Fibroblast of gingiva (primary cell): ENCODE data around the gene MST1.

ENCODE experiments used
- DNase-seq: peaks from one replicate; pipeline ENCODE4 v3.0.0-alpha.2; 2011; ENCODE audit warnings: low read depth

The MST1 gene

GRCh38 chr3:49689046-49689907, at the start of gene MST1, which contains the start of gene RNF123:
MST1 (minus strand) TSS chr3:49689474; CDS start chr3:49688691, 783 bp downstream.
RNF123 (plus strand) TSS chr3:49689557; CDS start chr3:49691166, 1,609 bp downstream.
- DNase-seq, result peak; percentile 89

DNA sequence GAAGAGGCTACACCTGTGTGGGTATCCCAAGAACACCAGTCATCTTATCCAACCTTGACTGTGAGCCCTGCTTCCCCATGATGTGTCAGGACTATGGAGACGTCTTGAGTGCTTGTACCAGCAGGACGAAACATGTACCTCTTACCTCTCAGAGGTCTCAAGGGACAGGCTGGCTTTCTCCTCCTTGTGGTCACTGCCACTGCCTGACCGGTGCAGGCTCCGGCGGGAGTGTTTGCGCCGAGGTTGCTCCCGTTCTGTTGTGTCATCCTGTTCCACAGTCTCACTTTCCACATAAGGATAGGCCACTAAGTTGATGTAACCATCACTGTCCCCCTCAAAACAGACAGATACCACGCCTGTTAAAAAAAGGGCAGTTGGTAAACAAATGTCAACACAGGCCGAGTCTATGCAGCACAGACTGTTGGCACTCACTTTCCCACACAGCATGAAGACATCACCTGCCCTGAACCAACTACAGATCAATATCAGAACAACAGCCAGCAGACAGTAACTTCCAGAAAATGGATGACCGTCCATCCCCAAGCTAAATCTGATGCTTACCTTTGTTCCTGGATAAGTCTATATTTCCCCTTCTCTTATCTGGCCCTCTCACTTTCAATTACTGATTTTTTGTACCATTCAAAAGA, 48.9 kb upstream of the MST1 start:
- no peak for DNase-seq

- DNase-seq, result no peak
Observed at GRCh38 chr3:49734752-49735151, 45.5 kb upstream of the MST1 start.

- DNase-seq, result no peak
Observed at GRCh38 chr3:49733551-49733950, 44.3 kb upstream of the MST1 start.

- DNase-seq, result no peak
Observed at GRCh38 chr3:49732597-49732996, 43.3 kb upstream of the MST1 start.

- DNase-seq, result no peak
Observed at GRCh38 chr3:49729966-49730609, 40.8 kb upstream of the MST1 start.

DNA sequence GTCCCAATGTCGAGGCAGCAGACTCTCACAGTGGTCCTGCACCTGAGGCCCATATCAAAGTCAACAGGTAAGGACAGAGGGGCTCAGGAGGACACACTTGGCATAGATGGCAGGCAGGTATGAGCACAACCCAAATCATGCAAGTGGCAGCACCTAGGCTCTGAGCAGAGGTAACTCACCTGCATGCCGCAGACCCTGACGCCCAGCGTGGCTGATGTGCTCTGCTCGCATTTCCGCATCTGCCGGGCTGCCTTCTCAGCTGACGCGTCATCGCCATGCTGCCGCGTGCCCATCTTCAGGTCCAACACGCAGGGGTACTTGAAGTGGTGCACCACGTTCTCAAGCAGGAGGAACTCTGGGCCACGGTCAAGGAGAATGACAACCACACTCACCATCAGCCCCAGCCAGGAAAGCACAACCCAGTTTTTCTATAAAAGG, 38.7 kb upstream of the MST1 start:
- DNase-seq, result no peak

DNA sequence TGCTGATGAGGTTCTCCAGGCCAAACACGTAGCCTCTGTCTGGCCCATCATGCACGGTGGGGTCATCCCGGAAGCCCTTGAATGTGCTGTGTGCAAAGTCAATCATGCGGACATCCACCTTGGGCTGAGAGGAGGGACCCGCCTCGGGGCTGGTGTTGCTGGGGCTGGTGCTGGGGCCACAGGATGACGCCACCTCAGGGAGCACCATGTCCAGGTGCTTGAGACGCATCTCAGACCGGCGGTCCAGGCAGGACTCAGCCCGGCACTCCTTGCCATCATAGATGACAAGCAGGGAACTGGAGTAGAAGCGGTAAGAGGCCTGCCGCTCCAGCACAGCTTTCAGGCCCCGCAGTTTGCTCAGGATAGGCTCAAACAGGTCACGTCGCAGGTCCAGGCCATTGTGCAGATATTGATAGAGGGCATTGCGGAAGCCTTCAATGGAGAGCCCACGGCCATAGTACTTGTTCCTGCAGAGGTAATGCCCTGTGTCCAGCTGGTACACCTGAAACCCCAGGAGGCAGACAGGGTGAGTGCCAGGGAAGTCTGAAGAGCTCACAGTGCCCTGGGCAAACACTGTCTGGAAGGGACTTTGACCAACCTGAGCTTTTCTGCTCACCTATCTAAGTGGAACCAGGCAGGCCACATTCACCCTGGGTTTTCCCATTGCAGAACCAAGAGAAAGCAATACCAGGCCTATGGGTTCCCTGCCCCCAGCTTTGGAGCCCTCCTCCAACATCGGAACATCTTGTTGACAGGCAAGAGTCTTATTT, 38.1 kb upstream of the MST1 start:
- no peak for DNase-seq

DNA sequence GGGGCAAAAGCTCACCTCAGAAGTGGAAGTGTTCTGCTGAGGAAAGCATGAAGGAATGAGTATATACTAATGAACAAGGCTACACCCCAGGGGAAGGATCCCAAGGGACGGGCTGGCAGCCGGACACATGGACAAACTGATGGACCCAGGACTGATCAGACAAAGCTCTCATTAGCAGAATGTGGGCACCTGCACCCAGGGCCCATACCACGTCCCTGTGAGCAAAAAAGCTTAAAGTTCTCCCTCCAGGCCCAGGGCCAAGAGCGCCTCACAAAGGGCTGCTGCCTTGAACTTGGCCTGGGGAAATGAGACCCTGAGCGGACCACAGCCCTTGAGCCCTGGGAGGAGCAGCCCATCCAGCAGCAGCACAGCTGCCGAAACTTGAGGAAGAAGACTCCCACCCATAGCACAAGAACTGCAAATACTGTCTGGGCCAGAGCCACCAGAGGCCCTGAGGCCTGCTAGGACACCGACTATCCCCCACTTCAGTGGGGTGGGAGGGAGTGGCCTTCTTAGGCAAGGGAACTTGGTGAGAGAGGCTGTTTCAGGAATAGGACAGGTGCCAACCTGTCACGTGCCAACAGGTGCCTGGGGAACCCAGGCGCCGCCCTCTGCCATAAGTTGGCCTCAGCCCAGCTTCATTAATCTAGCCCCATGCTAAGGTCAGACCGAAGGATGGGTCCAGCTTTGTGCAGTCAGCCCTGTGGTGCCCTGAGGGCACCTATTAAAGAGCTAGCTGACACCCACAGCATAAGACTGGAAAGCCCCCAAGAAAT, 36.8 kb upstream of the MST1 start:
- DNase-seq, result no peak

GRCh38 chr3:49724586-49724985, 35.3 kb upstream of the MST1 start:
- DNase-seq, result no peak

DNA sequence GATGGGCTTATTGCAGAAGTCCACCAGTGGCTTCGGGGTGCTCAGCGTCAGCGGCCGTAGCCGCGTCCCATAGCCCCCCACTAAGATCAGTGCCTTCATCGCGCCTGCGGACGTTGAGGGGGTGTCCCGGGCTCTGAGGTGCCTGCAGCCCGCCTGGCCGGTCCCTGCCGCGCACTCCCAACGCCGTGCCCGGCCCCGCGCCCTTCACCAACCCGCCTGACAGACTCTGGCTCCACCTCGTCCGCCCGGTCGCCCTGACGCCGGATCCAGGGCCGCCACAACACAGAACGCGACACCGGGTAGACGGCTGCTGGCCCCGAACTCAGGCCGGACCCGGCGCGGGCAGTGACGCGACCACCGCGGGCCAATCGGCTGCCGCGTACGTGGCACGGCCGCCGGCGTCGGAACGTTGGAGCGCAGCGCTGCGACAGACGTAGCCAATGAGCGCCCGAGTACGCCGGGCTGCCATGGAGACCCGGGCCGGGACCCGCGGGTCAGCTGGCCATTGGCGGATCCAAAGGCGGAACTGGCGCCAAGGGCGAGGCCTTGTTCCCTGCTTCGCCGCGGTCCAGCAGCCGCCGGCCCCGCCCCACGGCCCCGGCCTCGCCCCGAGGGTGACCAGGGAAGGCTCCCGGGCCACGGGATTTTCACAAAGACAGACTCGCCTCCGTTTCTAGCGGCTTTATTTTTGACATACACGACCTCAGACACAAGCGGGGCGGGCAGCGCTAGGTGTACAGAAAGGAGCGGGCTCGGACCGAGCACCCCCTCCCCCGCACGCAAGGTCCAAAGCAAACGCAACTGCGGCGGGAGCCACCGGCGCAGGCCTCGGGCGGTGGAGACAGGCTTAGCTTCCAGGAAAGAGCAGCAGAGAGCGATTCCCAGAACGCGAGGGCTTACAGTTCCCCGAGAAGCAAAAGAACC, 34.6 kb upstream of the MST1 start, which contains the start of gene GMPPB:
Gene GMPPB (minus strand): TSS at position 324 of the 924 bp plus-strand sequence. CDS start 225 bp downstream, at position 99.
- peak; percentile 98 for DNase-seq

DNA sequence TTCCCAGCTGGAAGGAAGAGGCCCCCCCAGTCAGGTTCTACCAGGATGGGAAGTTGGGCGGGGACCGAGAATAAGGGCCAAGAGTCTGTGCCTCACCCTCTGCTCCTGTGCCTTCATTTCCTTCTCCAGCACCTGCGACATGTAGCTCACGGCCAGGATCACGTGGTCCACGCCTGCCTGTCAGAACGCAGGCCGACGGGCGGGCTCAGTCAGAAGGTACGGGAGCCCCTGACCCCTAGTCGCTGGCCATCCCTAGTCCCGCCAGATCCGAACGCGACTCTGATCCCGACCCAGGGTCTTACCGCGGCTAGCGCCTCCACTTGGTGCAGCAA, 34.0 kb upstream of the MST1 start:
- no peak for DNase-seq

- no peak for DNase-seq
Observed at GRCh38 chr3:49722896-49723295, 33.6 kb upstream of the MST1 start.

DNA sequence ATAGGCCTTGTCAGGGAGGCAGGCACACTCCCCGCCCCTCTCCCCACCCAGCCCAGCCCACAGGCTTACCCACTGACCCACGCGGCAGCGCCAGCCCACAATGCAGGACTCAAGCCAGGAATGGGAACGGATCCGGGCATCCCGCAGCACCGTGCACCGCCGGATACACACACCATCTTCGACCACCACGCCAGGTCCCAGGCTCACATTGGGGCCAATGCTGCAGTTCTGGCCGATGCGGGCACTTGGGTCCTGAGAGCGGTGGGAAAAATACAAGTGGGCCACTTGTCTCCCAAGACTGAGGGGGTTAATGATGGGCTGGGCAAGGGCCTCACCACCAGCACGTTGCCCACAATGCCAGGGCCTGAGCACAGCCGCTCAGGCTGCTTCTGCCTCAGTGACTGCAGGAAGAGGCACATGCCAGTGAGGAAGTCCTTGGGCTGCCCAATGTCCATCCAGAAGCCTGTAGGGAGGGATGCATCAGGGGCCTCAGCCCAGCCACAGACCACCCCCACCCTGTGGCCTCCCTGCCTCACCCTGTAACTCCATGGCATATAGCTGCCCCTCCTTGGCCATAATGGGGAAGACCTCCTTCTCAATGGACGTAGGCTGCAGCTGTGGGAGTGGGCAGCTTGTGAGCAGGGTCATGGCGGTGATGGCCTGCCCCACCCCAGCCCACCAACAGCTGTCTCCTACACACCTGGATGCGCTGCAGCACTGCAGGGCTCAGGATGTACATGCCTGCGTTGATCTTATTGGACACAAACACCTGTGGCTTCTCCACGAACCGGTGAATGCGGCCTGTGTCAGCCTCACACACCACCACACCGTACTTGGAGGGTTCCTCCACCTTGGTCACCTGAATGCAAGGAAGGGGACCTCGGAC, 32.9 kb upstream of the MST1 start:
- DNase-seq, result no peak

DNA sequence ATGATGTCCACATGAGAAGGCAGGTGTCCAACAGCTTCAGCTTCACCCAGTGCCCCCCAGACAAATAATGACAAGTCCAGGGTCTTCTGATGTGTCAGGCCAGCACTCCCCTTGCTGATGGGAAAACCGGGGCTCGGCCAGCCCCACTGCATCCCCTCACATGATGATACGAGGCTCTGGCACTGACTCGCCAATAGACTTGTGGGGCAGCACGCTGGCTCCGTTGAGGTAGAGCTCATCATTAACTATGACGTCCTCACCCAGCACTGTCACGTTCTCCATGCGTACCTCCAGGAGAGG, 32.3 kb upstream of the MST1 start:
- DNase-seq, result no peak

DNA sequence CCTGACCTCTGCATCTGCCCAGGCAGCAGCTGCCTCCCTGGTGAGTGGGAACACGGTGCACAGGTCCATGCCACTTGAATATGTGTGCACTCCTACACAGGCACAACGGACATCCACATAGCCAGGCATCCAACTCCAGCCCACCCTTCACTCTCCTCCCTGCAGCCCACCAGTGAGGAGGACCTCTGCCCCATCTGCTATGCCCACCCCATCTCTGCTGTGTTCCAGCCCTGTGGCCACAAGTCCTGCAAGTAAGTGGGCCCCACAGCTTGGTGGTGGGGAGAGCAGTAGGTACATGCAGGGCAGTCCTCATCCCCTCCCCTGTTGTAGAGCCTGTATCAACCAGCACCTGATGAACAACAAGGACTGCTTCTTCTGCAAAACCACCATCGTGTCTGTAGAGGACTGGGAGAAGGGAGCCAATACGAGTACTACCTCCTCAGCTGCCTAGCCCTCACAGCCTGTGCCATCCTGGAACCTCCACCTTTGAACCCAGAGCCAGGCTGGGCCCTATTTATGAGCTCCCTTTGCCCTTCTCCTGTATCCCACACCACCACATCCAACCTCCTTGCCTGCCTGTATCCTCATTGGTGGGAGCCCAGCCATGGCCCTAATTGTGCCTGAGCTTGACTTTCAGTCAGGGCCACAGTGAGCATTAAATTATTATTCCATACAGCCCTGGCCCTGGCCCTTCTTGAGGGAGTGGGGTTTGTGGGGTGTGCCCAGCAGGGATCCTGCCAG, 31.8 kb upstream of the MST1 start:
- no peak for DNase-seq

DNA sequence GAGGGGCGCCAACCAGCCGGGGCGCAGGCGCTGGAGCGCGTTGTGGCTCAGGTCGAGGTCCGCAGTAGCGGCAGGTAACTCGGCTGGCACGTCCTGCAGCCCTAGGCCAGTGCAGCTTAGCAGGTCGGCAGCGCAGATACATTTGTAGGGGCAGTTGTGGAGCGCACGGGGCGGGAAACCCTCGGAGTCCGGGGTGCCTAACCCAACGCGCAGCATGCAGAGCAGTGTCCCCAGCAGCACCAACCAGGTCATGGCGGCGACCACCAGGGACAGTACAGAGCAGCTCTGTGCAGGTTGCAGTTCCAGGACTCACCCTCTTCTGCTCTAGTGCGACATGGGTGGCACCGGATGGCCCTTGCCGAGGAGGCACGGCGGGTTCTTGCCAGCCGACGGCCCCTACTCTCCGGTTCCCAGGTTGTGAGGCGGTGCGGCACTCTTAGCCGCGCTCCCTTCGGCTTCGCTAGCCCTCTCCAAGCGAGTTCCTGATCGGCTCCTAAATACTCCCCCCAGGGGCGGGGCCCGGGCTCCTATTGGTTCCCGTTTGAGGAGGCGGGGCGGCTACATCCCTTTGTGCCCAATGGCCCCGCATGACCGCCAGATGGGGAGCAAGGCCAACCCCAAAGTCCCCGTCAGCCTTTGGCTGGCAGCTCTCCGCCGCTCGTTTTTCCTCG, 30.1 kb upstream of the MST1 start, which contains the start of gene AMIGO3:
Gene AMIGO3 (minus strand): TSS at position 471 of the 671 bp plus-strand sequence. CDS start 219 bp downstream, at position 252.
- DNase-seq, result peak; percentile 90

- DNase-seq, result no peak
Observed at GRCh38 chr3:49718858-49719213, 29.6 kb upstream of the MST1 start.
